ENCODE results near the gene KIF26B.

KIF26B gene

DNA sequence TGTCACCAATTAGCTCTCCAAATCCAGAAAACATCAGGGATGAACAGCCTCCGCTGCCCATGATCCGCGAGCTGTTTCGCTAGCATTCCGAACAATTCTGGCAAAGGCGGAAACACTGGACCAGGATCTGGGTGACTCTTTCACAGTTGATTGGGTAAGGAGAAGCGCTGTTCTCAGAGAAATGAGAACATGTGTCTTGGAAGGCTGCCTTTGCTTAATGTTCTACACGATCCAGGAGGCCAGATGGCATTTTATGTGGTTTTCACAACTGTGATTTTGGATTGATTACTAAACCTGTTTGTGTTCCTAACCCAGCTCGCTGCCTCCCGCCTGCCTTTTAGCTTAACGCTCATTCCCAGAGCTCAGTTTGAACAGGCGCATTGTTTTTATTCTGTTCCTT lies 144.0 kb downstream of the KIF26B start:
- H4K20me1 ChIP-seq (ENCODE audit: insufficient read depth, low read length) = no peaks in the 10 kb centered on the region
- H3K27me3 ChIP-seq (replicated peaks; ENCODE audit: insufficient read depth, low read length) = no peaks in the 10 kb centered on the region
- no peak overlapping the region for H3K27ac ChIP-seq (ENCODE audit: low read length)
- DNase-seq = no peak
- H3F3A ChIP-seq (ENCODE audit: insufficient read depth, low read length) = no peaks in the 10 kb centered on the region
- no peak overlapping the region for H3K4me2 ChIP-seq (ENCODE audit: low read depth, low read length)
- H3K36me3 ChIP-seq (replicated peaks; ENCODE audit: insufficient read depth, low read length) = no peaks in the 10 kb centered on the region
- H3K9ac ChIP-seq (ENCODE audit: low read length) = no peak overlapping the region
- no peak for TF ChIP-seq EZH2 (optimal IDR thresholded peaks at IDR 0.05; ENCODE audit: low read depth, low read length)
- no peak for TF ChIP-seq EZH2phosphoT487 (IDR thresholded peaks at IDR 0.05; ENCODE audit: low read length)
- TF ChIP-seq CTCF (IDR thresholded peaks at IDR 0.05; ENCODE audit: low read length) = no peak
- H2AFZ ChIP-seq (ENCODE audit: low read length) = no peak overlapping the region
- H3K79me2 ChIP-seq (ENCODE audit: low read length) = no peaks in the 10 kb centered on the region
- H3K9me2 ChIP-seq (replicated peaks; ENCODE audit: insufficient read depth, low read length) = no peaks in the 10 kb centered on the region
- no peaks in the 10 kb centered on the region for H3K4me1 ChIP-seq (ENCODE audit: low read length)
- H3K9me3 ChIP-seq (replicated peaks; ENCODE audit: insufficient read depth, low read length) = no peaks in the 10 kb centered on the region
- no peak overlapping the region for H3K4me3 ChIP-seq (ENCODE audit: low read length)

GRCh38 chr1:245301162-245301580 lies 146.4 kb downstream of the KIF26B start:
- no peak overlapping the region for H3K9ac ChIP-seq (ENCODE audit: low read length)
- no peaks in the 10 kb centered on the region for H3K4me1 ChIP-seq (ENCODE audit: low read length)
- no peaks in the 10 kb centered on the region for H4K20me1 ChIP-seq (ENCODE audit: insufficient read depth, low read length)
- no peak overlapping the region for H3K27ac ChIP-seq (ENCODE audit: low read length)
- H3K79me2 ChIP-seq (ENCODE audit: low read length) = no peaks in the 10 kb centered on the region
- no peaks in the 10 kb centered on the region for H3K36me3 ChIP-seq (replicated peaks; ENCODE audit: insufficient read depth, low read length)
- H3K4me3 ChIP-seq (ENCODE audit: low read length) = no peak overlapping the region
- H3K9me3 ChIP-seq (replicated peaks; ENCODE audit: insufficient read depth, low read length) = no peaks in the 10 kb centered on the region
- no peaks in the 10 kb centered on the region for H3K27me3 ChIP-seq (replicated peaks; ENCODE audit: insufficient read depth, low read length)
- no peak overlapping the region for H2AFZ ChIP-seq (ENCODE audit: low read length)
- H3F3A ChIP-seq (ENCODE audit: insufficient read depth, low read length) = no peaks in the 10 kb centered on the region
- no peak overlapping the region for H3K4me2 ChIP-seq (ENCODE audit: low read depth, low read length)
- TF ChIP-seq CTCF (IDR thresholded peaks at IDR 0.05; ENCODE audit: low read length) (no peak), EZH2 (optimal IDR thresholded peaks at IDR 0.05; ENCODE audit: low read depth, low read length) (no peak), EZH2phosphoT487 (IDR thresholded peaks at IDR 0.05; ENCODE audit: low read length) (no peak)
- no peak for DNase-seq
- H3K9me2 ChIP-seq (replicated peaks; ENCODE audit: insufficient read depth, low read length) = no peaks in the 10 kb centered on the region

GRCh38 chr1:245301921-245302320 lies 147.1 kb downstream of the KIF26B start:
- H3K79me2 ChIP-seq (ENCODE audit: low read length) = no peaks in the 10 kb centered on the region
- no peak overlapping the region for H3K9ac ChIP-seq (ENCODE audit: low read length)
- H3K4me3 ChIP-seq (ENCODE audit: low read length) = no peak overlapping the region
- H3K27ac ChIP-seq (ENCODE audit: low read length) = no peak overlapping the region
- no peak for DNase-seq
- H2AFZ ChIP-seq (ENCODE audit: low read length) = no peak overlapping the region
- no peaks in the 10 kb centered on the region for H3K27me3 ChIP-seq (replicated peaks; ENCODE audit: insufficient read depth, low read length)
- no peak overlapping the region for H3K4me2 ChIP-seq (ENCODE audit: low read depth, low read length)
- no peaks in the 10 kb centered on the region for H3K9me2 ChIP-seq (replicated peaks; ENCODE audit: insufficient read depth, low read length)
- no peaks in the 10 kb centered on the region for H3F3A ChIP-seq (ENCODE audit: insufficient read depth, low read length)
- no peaks in the 10 kb centered on the region for H3K4me1 ChIP-seq (ENCODE audit: low read length)
- H4K20me1 ChIP-seq (ENCODE audit: insufficient read depth, low read length) = no peaks in the 10 kb centered on the region
- no peaks in the 10 kb centered on the region for H3K36me3 ChIP-seq (replicated peaks; ENCODE audit: insufficient read depth, low read length)
- no peaks in the 10 kb centered on the region for H3K9me3 ChIP-seq (replicated peaks; ENCODE audit: insufficient read depth, low read length)
- TF ChIP-seq EZH2phosphoT487 (IDR thresholded peaks at IDR 0.05; ENCODE audit: low read length) (no peak), CTCF (IDR thresholded peaks at IDR 0.05; ENCODE audit: low read length) (no peak), EZH2 (optimal IDR thresholded peaks at IDR 0.05; ENCODE audit: low read depth, low read length) (no peak)

Measured in MM.1S (cell line).